Measurements from ENCODE around the gene ADTRP. TPM values are rescaled to one million over a fixed set of nuclear protein-coding genes. Genes with fewer than 3 reads are reported as not detected.
A peak's percentile ranks its signal among the peaks of the same experiment; 100 is the strongest.

ADTRP gene
- total and polyA plus RNA-seq, 8 donors, result 0.65 to 11.4 (median 1.4) TPM

GRCh38 chr6:11813606-11814005, 35.0 kb upstream of the ADTRP start:
- H3K36me3 ChIP-seq, result no peaks in the 10 kb centered on the region
- H3K9me3 ChIP-seq, result no peaks in the 10 kb centered on the region
- H3K4me1 ChIP-seq, result peaks cover 0 to 15% of the 10 kb centered on the region in 2 donors
- H3K4me3 ChIP-seq, result no peak overlapping the region
- ATAC-seq, result no peak
- intact Hi-C loops (cut with DNase I), result no loop called here
- no peaks in the 10 kb centered on the region for H3K27me3 ChIP-seq
- DNase-seq, result no peak
- TF ChIP-seq CTCF (IDR thresholded peaks at IDR 0.05), result no peak
- H3K27ac ChIP-seq, result no peak overlapping the region

GRCh38 chr6:11812951-11813350, 34.3 kb upstream of the ADTRP start:
- no peak for TF ChIP-seq CTCF (IDR thresholded peaks at IDR 0.05)
- H3K9me3 ChIP-seq, result no peaks in the 10 kb centered on the region
- H3K36me3 ChIP-seq, result no peaks in the 10 kb centered on the region
- ATAC-seq (no peak), DNase-seq (no peak)
- no peak overlapping the region for H3K27ac ChIP-seq
- peaks cover 0 to 15% of the 10 kb centered on the region in 2 donors for H3K4me1 ChIP-seq
- H3K27me3 ChIP-seq, result no peaks in the 10 kb centered on the region
- H3K4me3 ChIP-seq, result no peak overlapping the region
- intact Hi-C loops (cut with DNase I), result no loop called here

GRCh38 chr6:11812439-11812838, 33.8 kb upstream of the ADTRP start:
- H3K27me3 ChIP-seq, result no peaks in the 10 kb centered on the region
- ATAC-seq (no peak), DNase-seq (no peak)
- intact Hi-C loops (cut with DNase I), result no loop called here
- peaks cover 0 to 15% of the 10 kb centered on the region in 2 donors for H3K4me1 ChIP-seq
- H3K27ac ChIP-seq, result no peak overlapping the region
- no peaks in the 10 kb centered on the region for H3K9me3 ChIP-seq
- TF ChIP-seq CTCF (IDR thresholded peaks at IDR 0.05), result no peak
- no peak overlapping the region for H3K4me3 ChIP-seq
- H3K36me3 ChIP-seq, result no peaks in the 10 kb centered on the region

- Histone ChIP-seq H3K4me1 (peaks cover 0 to 15% of the 10 kb centered on the region in 2 donors), H3K27ac (peak overlapping the region in 1 of 2 donors; percentile 78), H3K27me3 (no peaks in the 10 kb centered on the region), H3K4me3 (no peak overlapping the region), H3K36me3 (no peaks in the 10 kb centered on the region), H3K9me3 (no peaks in the 10 kb centered on the region)
- TF ChIP-seq CTCF (IDR thresholded peaks at IDR 0.05), result no peak
- ATAC-seq (no peak), DNase-seq (no peak)
- intact Hi-C loops (cut with DNase I), result no loop called here
Measured at GRCh38 chr6:11811644-11812264, 33.2 kb upstream of the ADTRP start.

GRCh38 chr6:11810854-11811643, 32.4 kb upstream of the ADTRP start:
- peak; percentile 57 for ATAC-seq
- H3K27ac ChIP-seq, result peak overlapping the region; percentile 62 to 78
- intact Hi-C loops (cut with DNase I), result no loop called here

More at GRCh38 chr6:11810854-11811643, 32.4 kb upstream of the ADTRP start:
- no peak for DNase-seq
- Histone ChIP-seq H3K27me3 (no peaks in the 10 kb centered on the region), H3K4me3 (no peak overlapping the region), H3K36me3 (no peaks in the 10 kb centered on the region), H3K9me3 (no peaks in the 10 kb centered on the region), H3K4me1 (peaks cover 0 to 15% of the 10 kb centered on the region in 2 donors)
- no peak for TF ChIP-seq CTCF (IDR thresholded peaks at IDR 0.05)
